H4 (cell line): ENCODE results near the gene RASSF8. TPM values are rescaled to one million over a fixed set of nuclear protein-coding genes. Genes with fewer than 3 reads are reported as not detected.

Experiments
- DNase-seq: peaks from one replicate; pipeline ENCODE4 v3.0.0-alpha.2; 2015; ENCODE audit warnings: low spot score
- total RNA-seq: library from RNA; depleted of rRNA; stranded (reverse); fragments of >200 nt; shearing (Covaris generic); gene quantifications from 2 replicates; pipeline ENCODE4 v1.2.3, GENCODE V29; 2014

Gene RASSF8
- total RNA-seq, 1 experiment from 2014 or later, result 19.8 TPM

- DNase-seq, result peak; percentile 91
Measured at GRCh38 chr12:25993901-25994651, 35.6 kb downstream of the RASSF8 start.

- no peak for DNase-seq
Measured at GRCh38 chr12:25994901-25995625, 36.6 kb downstream of the RASSF8 start.

- peak; percentile 30 for DNase-seq
Measured at GRCh38 chr12:25995906-25996305, 37.4 kb downstream of the RASSF8 start.

- no peak for DNase-seq
Measured at GRCh38 chr12:25996677-25997076, 38.2 kb downstream of the RASSF8 start.

GRCh38 chr12:25997201-25997963, 38.9 kb downstream of the RASSF8 start:
- DNase-seq, result peak; percentile 63

- DNase-seq, result no peak
Measured at GRCh38 chr12:26000898-26001297, 42.4 kb downstream of the RASSF8 start.

GRCh38 chr12:26001530-26001929, 43.0 kb downstream of the RASSF8 start:
- DNase-seq, result no peak

GRCh38 chr12:26003065-26003464, 44.6 kb downstream of the RASSF8 start:
- no peak for DNase-seq

- DNase-seq, result no peak
Measured at GRCh38 chr12:26007566-26007965, 49.1 kb downstream of the RASSF8 start.

GRCh38 chr12:26009593-26009992, 51.1 kb downstream of the RASSF8 start:
- no peak for DNase-seq

- DNase-seq, result peak; percentile 96
Measured at GRCh38 chr12:26010293-26010821, 51.9 kb downstream of the RASSF8 start.

- DNase-seq, result peak; percentile 20
Measured at GRCh38 chr12:26011099-26011498, 52.6 kb downstream of the RASSF8 start.

- DNase-seq, result no peak
Measured at GRCh38 chr12:26014085-26014484, 55.6 kb downstream of the RASSF8 start.

GRCh38 chr12:26016516-26016915, 58.0 kb downstream of the RASSF8 start:
- no peak for DNase-seq

- DNase-seq, result peak; percentile 44
Measured at GRCh38 chr12:26017484-26018211, 59.2 kb downstream of the RASSF8 start.

- DNase-seq, result no peak
Measured at GRCh38 chr12:26018926-26019325, 60.4 kb downstream of the RASSF8 start.

- DNase-seq, result no peak
Measured at GRCh38 chr12:26021534-26021933, 63.1 kb downstream of the RASSF8 start.

- no peak for DNase-seq
Measured at GRCh38 chr12:26022043-26022442, 63.6 kb downstream of the RASSF8 start.

GRCh38 chr12:26026713-26027112, 68.2 kb downstream of the RASSF8 start:
- no peak for DNase-seq

GRCh38 chr12:26027401-26027800, 68.9 kb downstream of the RASSF8 start:
- no peak for DNase-seq

GRCh38 chr12:26028953-26029735, 70.7 kb downstream of the RASSF8 start:
- peak; percentile 36 for DNase-seq
